Fibroblast of villous mesenchyme (primary cell): ENCODE results near the gene DYNC1H1. TPM values are rescaled to one million over a fixed set of nuclear protein-coding genes. Genes with fewer than 3 reads are reported as not detected.

Experiments
- DNase-seq: peaks from one replicate; pipeline ENCODE4 v3.0.0-alpha.2; 2010; ENCODE audit warnings: low read depth
- H3K4me3 ChIP-seq: 2 replicates; pipeline ENCODE4 v1.5.1; 2011; ENCODE audit warnings: low read depth, mild to moderate bottlenecking, low read length
- CTCF ChIP-seq: IDR thresholded peaks from 2 replicates; pipeline ENCODE4 v1.5.1; 2012; ENCODE audit warnings: low read depth, mild to moderate bottlenecking, low read length; ENCODE audit not compliant: insufficient read depth
- total RNA-seq: library from RNA; depleted of rRNA; stranded (reverse); fragments of >200 nt; gene quantifications from 2 replicates; pipeline ENCODE4 v1.2.3, GENCODE V29; 2012

DYNC1H1 gene
- total RNA-seq, 1 donor, result 518 TPM

- H3K4me3 ChIP-seq, result peak overlapping the region; percentile 83
- TF ChIP-seq CTCF, result no peak
- peak; percentile 82 for DNase-seq
Measured at GRCh38 chr14:102085948-102086708, 121.8 kb downstream of the DYNC1H1 start.

DNA sequence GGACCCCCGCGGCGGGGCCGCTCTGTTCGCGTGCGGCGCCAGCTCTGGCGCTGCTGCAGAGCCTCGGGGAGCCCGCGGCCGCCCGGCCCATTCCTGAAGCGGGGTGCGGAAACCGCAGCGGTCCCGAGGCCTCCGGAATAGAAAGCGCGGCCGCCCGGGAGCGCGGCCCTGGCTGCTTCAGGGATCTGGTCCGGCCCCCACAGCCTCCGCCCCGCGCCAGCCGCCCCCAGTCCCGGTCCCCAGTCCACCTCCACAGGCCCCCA, 122.3 kb downstream of the DYNC1H1 start:
- TF ChIP-seq CTCF, result no peak
- peak overlapping the region; percentile 83 for H3K4me3 ChIP-seq
- no peak for DNase-seq

DNA sequence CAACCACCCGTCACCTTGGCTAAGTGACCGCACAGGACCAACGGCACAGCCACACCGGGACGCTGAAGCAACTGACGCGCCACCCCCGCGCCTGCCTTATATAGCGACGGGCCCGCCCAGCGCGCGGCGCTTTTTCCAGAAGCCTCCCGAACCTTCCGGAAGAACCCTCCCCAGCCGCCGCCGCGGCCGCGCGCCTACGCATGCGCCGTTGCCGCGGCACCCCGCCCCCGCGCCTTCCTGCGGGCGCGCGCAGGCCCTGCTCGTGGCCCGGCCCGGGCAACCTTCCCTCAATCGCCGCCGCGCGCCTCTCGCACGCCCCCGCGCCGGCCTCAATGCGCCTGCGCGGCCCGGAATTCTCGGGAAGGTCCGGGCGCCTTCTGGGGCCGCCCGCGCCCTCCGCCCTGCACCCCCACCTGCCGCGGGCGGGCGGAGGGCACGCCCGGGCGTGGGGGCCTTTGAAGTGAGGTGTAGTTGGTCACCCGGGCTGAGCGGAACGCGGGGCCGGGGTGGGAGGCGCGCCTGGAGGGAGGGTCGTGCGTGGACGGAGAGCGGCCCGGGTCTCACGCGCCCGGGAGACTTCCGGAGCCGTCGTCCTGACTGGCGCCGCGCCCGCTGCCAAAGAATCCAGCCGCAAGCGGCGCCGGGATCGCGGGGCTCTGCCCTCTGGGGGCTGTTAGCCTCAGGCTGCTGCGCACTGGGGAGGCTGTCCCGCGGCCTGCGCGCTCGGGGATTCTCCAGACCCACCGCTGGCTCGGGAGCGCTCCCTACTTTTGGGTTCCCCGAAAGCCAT, 122.8 kb downstream of the DYNC1H1 start, which contains the start of gene HSP90AA1:
HSP90AA1 (minus strand) TSS at position 73 of the 790 bp plus-strand sequence. CDS start 666 bp downstream, outside the sequence.
- DNase-seq, result peak; percentile 90
- peak; percentile 20 for TF ChIP-seq CTCF
- peak within 1 kb of the TSS; percentile 83 for H3K4me3 ChIP-seq

DNA sequence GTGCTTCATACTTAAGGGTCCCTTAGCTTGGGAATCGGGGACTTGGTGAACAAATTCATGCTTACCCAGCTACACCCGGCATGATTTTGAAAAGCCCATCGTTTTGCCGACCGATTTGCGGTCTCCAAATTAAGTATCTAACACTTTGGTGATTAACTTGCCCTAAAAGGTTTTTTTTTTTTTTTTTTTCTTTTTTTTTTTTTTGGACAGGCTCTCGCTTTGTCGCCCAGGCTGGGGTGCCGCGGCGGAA, 123.3 kb downstream of the DYNC1H1 start:
- TF ChIP-seq CTCF, result no peak
- no peak for DNase-seq
- H3K4me3 ChIP-seq, result peak overlapping the region; percentile 51

GRCh38 chr14:102088012-102088792, 123.8 kb downstream of the DYNC1H1 start:
- peak; percentile 62 for DNase-seq
- peak overlapping the region; percentile 51 for H3K4me3 ChIP-seq
- no peak for TF ChIP-seq CTCF

DNA sequence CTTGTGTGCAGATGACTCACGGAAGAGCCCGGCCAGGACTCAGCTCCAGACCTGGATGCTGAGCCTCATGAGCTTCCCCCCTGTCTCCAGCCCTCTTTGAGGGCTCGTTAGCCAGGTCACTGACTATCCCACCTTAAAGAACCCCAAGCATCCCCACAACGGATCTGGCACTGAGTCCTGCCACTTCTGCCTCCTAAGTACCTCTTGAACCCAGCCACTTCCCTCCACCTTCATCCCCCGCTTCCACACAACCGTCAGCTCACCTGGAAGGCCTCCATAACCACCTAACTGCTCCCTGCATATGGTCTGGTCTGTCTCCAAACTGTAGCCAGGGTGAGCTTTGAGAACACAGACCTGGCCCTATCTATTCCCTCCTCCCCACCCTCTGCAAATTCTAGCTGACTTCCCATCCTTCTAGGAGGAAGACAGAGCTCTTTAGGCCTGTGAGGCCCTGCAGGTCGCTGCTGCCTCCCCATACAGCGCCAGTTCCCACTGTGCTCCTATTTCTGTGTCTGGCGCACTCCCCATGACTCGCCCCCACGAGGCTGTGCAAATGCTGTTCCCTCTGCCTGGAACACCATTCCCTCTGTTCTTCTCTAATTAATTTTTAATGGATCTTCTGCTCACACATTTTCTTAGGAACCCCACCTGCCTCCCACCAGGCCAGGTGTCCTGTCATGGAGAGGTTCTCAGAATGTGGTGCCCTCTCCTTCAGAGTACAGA, 125.4 kb downstream of the DYNC1H1 start:
- H3K4me3 ChIP-seq, result no peak overlapping the region
- no peak for DNase-seq
- TF ChIP-seq CTCF, result no peak
